NCI-H748 (cell line): ENCODE results near the gene OR2Y1.
"Not testable (repeated sequence)": the region's sequence is repeated elsewhere in the genome, so short reads cannot be mapped to it uniquely, and the experiment has no call there.

ENCODE experiments used
- DNase-seq: peaks from one replicate; lab custom pipeline; 2025; ENCODE audit not compliant: unreplicated experiment; lab: John Stamatoyannopoulos, UW

Gene OR2Y1

DNA sequence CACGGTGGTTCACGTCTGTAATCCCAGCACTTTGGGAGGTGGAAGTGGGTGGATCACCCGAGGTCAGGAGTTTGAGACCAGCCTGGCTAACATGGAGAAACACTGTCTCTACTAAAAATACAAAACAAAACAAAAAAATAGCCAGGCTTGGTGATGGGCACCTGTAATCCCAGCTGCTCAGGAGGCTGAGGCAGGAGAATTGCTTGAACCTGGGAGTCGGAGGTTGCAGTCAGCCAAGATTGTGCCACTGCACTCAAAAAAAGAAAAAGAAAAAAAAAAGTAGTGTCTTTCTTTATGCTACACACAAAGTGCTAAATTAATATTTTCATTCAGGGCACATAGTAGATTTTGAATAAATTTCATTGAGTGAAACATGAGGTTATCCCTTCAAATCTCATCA, 1.1 kb upstream of the OR2Y1 start:
- not testable (repeated sequence) for DNase-seq

DNA sequence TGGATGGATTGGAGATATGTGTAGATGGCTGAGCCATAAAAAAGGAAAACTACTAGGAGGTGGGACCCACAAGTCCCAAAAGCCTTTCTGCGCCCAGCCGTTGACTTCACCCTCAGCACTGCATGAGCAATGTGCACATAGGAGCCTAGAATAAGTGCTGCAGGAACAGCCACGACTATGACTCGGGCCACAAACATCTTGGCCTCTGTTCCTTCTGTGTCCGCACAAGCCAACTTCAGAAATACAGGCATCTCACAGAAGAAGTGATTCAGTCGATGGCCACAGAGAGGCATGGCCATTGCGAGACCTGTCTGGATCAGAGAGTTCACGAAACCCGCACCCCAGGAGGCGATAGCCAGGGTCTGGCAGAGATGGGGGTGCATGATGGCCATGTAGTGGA, 587 bp downstream of the OR2Y1 start:
- no peak for DNase-seq

DNA sequence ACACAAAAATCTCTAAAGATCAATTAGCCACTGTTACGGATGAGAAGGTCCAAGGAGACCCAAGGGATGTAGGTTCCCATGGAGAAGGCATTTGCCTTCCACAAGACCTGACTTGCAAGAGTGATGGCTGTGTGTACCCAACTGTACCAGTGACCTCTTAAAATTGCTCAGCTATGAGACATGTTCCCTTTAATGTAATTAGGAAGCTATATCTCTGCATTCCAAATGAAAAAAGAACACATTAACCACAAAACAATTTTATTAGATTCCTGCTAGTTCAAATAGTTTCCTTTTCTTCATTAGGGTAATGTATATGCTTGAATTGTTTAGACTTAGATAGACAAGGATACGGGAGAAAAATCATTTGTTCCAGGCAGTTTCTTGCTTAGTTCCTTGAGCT, 3.3 kb downstream of the OR2Y1 start:
- no peak for DNase-seq

DNA sequence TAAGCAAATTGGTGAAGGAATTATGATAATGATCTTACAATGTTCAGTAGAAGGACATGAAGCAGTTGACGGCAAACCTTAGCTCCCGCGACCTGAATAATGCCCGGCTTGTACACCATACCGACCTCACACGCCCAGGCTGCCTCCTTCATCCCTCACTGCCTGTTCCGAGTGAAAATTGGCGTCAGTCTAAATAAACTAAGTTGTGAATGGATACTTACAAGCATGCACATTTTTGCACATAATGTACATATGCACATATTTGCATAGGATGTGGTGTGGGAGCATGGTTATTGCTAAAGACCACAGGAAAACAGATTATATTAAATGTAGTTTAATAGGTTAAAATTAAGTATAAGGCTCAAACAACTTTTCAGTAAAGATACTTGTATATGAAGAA, 14.9 kb downstream of the OR2Y1 start:
- no peak for DNase-seq

DNA sequence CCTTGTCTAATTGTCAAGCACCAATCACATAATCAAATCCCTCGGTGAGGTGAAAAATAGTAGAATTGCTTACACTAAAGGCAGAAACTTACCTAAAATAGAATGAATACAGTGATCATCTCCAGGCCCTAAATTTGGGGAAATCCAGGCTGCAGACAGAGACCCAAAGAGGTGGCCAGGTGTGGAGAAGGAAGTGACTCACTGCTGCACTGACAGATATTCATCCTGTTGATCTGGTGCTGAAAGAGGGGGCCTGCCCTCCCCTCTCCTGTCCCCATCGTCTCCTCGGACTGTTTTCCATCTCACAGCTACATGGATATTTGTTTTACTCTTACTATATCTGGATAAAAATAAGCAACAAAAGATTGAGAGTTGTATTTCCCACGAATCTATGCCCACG, 15.9 kb downstream of the OR2Y1 start:
- DNase-seq: no peak

DNA sequence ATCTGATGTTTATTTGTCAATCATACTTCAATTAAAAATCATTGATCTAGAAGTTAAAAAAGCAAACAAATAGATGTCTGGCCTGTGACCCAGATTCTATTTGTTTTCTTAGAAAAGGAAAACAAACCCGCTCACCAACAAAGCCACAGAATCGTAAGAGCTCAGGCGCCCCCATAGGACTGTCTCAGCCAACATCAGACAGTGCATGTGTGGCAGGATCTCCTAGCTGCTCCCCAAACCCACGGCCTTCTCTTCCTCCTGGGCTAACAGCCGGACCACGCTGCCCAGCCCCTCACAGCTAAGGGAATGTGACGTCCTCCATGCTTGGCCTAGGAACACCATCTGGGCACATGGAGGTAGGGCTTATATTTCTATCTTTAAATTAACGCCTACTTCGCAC, 19.4 kb downstream of the OR2Y1 start:
- no peak for DNase-seq

DNA sequence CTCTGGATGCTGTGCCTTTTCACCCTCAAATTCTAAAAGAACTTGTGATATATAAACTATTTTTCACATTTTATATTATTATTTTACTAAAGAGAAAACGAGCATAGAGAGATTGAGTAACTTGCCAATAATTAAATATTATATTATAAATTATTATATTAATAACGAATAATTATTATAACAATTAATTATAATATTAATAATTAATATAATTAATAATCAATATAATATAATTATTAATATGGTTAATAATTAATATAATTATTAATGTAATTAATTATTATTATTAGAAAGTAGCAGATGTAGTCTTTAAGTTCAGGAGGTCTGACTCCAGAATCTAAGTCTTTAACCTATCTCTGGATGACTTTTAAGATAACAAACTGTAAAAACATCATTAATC, 20.1 kb downstream of the OR2Y1 start:
- no peak for DNase-seq

DNA sequence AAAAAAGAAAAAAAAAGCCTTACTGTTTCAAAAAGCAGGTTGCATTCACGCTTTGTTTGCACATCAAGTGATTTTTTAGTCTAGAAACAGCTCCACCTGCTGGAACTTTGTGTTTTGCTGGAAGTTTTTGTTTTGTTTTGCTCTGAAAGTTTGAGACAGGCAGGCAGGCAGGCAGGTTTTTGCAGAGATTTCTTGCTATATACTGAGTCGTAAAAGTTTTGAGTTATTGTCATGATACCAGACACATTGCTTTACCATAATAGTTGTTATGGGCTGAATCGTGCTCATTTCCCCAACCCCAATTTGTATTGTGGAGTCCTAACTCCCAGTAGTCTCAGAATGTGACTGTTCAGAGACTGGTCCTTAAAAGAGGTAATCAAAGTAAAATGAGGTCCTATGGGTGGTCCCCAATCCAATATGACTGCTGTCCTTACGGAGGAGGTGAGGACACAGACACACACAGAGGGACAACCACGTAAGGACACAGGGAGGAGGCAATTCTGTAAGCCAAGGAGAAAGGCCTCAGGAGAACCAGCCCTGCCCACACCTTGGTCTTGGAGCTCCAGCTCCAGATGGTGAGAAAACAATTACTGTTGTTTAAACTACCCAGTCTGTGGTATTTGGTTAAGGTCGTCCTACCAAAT, 20.9 kb downstream of the OR2Y1 start:
- DNase-seq: peak; percentile 49

DNA sequence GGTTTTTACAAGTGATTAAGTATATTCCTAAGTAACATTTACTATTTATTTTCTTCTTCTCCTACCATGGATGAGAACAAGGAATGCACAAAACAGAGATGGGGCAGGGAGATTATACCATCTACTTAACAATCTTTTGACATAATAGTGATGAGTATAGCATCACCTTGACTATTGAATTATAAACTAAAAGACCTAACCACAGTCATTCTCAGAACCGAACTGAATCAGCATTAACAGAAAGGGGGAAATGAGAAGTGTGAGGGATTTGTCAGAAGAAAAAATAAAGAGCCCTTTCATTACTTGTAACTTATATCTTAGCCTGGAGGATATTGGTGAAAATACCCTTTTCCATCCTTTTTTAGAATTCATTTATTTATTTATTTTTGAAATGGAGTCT, 21.9 kb downstream of the OR2Y1 start:
- DNase-seq: no peak

DNA sequence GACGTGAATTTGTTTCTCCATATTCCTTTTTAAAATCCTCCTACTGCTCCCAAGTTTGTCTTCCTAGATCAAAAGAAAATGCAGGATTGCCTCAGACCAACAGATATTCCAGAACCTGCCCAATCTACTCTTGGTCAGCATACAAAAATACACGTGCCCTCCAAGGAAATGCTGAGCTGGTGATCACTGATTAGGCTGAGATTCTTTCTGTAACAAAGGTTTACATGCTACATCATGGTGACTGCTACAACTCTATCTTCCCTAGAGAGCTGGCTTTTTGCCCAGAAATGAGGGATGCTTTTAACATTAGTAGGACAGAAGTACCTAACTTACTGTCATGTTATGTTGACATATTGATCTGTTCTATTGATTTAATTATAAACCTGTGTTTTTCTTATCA, 35.5 kb downstream of the OR2Y1 start:
- peak; percentile 73 for DNase-seq

DNA sequence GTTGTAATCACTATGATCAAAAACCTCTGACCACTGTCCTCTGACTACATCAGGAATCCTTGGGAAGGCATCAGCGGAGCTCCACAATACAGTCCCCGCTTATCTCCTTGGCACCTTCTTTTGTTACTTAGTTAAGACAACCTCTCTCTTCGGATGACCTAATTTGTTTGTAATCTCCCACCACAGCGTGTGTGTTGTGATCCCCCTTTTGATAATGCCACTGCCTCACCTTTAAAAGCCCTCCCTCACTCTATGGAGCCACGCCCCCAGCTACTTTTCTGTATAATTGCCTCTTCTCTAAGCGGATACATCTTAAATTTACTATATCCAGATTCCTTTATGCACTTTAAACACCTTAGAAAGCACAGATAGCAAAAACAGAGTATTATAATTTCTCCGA, 35.9 kb downstream of the OR2Y1 start:
- DNase-seq: no peak

DNA sequence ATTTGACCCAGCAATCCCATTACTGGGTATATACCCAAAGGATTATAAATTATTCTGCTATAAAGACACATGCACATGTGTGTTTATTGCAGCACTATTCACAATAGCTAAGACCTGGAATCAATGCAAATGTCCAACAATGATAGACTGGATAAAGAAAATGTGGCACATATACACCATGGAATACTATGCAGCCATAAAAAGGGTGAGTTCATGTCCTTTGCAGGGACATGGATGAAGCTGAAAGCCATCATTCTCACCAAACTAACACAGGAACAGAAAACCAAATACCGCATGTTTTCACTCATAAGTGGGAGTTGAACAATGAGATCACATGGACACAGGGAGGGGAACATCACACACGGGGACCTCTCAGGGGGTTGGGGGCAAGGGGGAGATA, 36.5 kb downstream of the OR2Y1 start:
- not testable (repeated sequence) for DNase-seq

DNA sequence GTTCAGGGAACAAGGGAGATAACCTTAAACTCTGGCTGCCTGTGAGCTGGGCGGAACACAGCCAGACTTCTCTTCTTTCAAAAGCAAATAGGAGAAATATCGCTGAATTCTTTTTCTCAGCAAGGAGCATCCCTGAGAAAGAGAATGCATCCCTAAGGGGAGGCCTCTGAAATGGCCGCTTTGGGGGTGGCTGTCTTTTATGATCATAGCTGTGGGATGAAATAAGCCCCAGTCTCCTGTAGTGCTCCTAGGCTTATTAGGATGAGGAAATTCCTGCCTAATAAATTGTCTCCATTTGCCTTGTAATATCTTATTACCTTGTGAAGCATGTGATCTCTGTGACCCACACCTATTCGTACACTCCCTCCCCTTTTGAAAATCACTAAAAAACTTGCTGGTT, 39.4 kb downstream of the OR2Y1 start:
- DNase-seq: not testable (repeated sequence)

DNA sequence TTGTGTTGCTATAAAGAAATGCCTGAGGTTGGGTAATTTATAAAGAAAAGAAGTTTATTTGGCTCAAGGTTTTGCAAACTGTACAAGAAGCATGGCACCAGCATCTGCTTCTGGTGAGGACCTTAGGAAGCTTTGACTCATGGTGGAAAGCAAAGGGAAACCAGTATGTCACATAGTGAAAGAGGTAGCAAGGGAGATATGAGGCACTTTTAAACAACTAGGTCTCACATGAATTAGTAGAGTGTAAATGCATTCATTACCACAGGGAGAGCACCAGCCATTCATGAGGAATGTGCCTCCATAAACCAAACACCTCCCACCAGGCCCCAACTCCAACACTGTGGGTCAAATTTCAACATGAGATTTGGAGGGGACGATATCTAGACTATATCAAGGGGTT, 40.8 kb downstream of the OR2Y1 start:
- no peak for DNase-seq

DNA sequence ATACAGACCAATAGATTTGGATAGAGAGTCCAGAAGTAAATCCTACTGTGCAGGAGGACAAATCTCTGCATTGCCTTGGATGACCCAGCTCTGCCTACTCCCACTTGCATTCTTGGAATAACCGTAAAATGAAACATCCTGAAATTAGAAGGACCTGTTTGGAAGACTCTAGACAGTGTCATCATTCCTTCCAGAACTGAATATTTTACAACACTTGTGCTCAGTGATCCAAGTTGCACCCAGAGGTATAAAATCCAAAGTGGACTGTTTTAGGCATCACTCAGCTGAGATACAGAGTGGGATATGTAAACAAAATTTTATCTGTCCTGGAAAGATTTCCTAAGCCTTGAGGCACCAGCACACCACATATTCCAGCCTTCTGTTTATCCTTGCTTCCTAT, 43.7 kb downstream of the OR2Y1 start:
- no peak for DNase-seq

DNA sequence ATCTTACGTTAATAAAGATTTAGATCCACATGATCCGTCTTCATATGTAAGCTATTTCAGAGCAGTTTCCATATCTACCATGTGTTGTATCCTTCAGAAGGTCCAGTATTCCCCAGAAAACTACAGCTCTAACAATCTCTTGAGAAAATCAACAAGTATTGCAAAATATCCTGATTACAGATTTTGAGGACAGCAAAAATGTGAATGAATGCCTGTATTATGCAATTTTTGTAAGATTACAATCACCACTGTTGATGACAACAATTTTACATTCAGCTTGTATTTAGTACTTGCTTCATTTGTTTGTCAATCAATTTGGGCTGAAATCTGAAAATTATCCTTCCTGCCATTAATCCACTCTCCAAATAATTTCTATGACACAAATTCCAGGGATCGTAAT, 47.4 kb downstream of the OR2Y1 start:
- no peak for DNase-seq

DNA sequence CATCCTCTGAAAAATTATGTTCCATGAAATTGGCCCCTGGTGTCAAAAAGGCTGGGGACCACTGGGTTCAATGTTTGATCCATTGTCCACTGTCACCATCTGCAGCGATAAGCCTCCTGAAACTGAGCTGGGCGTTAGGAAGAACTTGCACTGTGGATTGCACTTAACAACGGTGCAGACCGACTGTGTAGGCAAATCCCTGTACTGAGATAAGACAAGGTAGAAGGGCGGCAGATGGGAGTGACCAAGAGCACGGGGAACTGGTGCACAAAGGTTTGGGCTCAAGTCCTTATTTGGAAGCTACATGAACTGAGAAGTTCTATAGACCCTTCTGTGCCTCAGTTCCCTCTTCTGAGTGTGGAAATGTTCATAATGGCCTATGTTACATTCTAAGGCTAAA, 48.8 kb downstream of the OR2Y1 start:
- DNase-seq: no peak

DNA sequence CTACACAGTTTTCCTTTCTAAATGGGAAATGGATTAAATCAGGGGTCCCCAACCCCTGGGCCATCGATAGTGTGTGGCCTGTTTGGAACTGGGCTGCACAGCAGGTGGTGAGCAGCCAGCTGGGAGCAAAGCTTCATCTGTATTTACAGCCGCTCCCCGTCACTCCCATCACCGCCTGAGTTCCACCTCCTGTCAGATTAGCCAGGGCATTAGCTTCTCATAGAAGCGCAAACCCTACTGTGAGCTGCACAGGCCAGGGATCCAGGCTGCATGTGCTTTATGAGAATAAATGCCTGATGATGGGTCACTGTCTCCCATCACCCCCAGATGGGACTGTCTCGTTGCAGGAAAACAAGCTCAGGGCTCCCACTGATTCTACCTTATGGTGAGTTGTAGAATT, 49.3 kb downstream of the OR2Y1 start:
- no peak for DNase-seq

DNA sequence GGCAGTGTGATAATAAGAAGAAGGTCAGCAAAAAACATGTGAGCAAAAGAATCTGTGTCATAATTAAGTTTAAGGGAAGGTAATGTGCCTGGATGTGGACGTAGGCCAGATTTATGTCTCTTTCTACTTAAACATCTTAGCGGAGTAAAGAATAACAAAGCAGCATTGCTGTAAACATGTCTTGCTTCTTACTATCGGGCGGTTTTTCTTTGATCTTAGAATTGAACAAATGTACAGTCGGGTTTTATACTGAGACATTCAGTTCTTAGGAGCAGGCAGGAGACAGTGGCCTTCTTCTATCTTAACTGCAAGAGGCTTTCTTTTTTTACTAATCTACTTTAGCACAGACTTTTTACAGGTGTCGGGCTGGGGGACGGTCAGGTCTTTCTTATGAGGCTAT, 50.1 kb downstream of the OR2Y1 start:
- no peak for DNase-seq
